Measurements from ENCODE around the gene SYF2.
A peak's percentile ranks its signal among the peaks of the same experiment; 100 is the strongest.
"Not testable (repeated sequence)": the region's sequence is repeated elsewhere in the genome, so short reads cannot be mapped to it uniquely, and the experiment has no call there.

SYF2 gene

DNA sequence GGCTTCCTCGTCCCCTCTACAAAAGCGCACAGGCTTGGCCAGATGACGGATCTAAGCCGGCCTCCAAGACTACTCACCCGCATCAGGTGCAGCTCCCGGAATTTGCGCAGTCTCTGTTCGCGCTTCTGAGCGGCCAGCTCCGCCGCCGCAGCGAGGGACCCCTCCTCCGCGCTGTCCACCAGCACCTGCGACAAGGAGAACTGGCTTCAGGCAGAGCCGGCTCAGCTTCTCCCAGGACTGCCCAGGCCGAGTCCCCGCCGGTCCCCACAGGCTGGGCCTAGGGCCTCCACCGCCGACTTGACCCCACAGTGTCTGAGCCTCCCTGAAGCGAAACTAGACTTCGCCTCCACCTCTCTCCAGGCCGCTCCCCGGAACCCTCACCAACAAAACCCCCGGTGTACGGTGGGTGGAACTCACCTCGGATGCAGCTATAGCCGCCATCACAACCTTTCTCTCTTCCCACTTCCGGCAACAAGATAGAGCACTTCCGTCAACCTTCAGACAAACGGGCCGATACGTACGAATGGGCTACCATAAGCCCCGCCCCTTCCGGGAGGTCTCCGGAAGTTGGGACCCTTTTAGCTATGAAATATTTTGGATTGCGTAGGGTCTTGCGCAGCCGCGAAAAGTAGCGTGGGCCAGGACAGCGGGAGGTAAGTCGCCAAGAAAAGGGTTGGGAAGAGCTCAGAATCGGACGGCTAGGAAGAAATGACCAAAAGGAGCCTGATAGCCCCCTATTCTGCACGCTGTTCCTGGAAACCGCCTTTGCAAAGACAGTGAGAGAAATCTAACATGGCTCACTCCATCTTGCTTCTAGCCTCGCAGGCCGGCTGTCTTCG is at the start of gene SYF2:
Gene SYF2 (minus strand): TSS at position 476 of the 839 bp plus-strand sequence. CDS start 35 bp downstream, at position 441.
- DNase-seq (ENCODE audit: low read depth): peak; percentile 88

DNA sequence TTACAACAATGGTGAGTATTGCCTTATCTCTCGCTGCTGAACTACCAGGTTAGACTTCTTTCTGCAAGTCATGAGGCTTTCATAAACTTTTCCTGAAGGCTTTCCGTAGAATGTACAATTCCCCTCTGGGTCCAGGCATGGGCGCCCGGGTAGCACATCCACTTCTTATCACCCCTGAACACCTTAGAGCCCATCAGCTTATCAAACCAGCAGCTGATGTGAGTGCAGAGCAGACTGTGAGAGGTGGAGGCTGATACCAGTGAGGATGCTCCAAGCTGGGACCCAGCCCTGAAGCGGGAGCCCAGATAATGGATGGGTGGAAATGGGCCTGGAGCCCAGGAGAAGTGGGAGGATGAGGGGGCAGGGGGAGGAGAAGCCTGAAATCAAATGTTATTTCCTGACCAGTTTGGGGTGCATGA is 47.4 kb upstream of the SYF2 start:
- DNase-seq (ENCODE audit: low read depth): not testable (repeated sequence)

GRCh38 chr1:25278790-25279189 is 46.5 kb upstream of the SYF2 start:
- DNase-seq (ENCODE audit: low read depth): not testable (repeated sequence)

DNA sequence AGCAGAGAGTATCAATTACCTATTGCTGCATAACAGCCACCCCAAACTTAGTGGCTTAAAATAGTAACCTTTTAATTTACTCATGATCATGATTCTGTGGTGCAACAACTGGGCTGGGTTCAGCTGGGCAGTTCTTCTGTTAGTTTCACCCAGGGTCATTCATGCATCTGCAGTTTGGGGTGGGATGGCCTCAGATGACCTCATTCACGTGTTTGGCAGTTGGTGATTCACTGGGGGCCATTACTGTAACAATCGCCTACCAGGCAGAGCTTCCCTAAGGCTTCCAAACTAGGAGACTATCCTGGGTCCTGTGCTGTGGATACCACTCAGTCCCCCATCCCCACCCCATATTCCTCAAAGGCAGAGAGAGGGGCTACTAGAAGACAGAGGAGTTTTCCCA is 46.1 kb upstream of the SYF2 start:
- DNase-seq (ENCODE audit: low read depth): not testable (repeated sequence)

DNA sequence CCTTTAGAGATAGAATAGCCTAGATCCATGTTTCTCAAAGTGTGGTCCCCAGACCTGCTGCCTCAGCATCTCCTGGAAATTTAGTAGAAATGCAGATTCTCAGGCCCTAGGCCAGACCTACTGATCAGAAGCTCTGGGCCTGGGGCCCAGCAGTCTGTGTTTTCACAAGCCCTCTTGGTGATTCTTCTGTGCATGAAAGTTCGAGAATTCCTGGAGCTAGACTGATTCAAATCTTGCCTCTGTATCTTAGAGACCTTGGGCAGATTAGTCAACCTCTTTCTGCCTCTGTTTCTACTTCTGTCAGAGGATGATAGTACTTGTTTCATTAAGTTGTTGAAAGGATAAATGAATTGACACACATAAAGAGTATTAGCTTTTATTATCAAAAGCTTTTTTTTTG is 45.0 kb upstream of the SYF2 start:
- not testable (repeated sequence) for DNase-seq (ENCODE audit: low read depth)

- DNase-seq (ENCODE audit: low read depth): not testable (repeated sequence)
These were observed 43.3 kb upstream of the SYF2 start for GRCh38 chr1:25275648-25276047.

DNA sequence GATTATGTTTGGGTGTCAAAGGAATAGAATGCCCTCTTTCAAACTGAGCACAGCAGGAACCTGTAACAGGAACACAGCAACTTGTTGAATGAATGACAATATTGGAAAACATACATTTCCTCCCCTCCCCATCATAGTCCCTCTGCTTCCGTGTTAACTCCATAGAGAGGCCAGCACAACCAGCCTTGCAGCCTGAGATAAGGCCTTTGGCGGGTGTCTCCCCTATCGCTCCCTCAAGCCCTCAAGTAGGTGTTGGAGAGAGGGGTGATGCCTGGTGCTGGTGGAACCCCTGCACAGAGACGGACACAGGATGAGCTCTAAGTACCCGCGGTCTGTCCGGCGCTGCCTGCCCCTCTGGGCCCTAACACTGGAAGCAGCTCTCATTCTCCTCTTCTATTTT is 39.9 kb upstream of the SYF2 start, which contains the start of gene RHD:
Gene RHD (plus strand): TSS at position 272 of the 400 bp plus-strand sequence. CDS start 39 bp downstream, at position 311.
- not testable (repeated sequence) for DNase-seq (ENCODE audit: low read depth)

DNA sequence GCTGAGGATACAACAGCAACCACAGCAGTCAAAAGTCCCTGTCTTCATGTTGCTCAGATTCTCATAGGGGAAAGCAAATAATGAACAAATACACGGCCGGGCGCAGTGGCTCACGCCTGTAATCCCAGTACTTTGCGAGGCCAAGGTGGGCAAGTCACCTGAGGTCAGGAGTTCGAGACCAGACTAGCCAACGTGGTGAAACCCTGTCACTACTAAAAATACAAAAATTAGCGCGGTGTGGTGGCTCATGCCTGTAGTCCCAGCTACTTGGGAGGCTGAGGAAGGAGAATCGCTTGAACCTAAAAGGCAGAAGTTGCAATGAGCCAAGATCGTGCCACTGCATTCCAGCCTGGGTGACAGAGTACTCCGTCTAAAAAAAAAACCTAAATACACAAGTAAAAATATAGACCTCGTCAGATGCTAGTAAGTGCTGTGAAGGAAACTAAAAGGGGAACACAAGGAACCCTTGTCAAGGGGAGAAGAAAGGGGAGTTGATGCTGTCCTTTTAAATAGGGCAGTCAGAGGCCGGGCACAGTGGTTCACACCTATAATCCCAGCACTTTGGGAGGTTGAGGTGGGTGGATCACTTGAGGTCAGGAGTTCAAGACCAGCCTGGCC is 36.0 kb upstream of the SYF2 start:
- DNase-seq (ENCODE audit: low read depth): not testable (repeated sequence)

- DNase-seq (ENCODE audit: low read depth): peak; percentile 50
These were observed 35.2 kb upstream of the SYF2 start for GRCh38 chr1:25267288-25268142.

GRCh38 chr1:25266554-25267287 is 34.4 kb upstream of the SYF2 start:
- not testable (repeated sequence) for DNase-seq (ENCODE audit: low read depth)

- not testable (repeated sequence) for DNase-seq (ENCODE audit: low read depth)
These were observed 28.0 kb upstream of the SYF2 start for GRCh38 chr1:25260336-25260735.

DNA sequence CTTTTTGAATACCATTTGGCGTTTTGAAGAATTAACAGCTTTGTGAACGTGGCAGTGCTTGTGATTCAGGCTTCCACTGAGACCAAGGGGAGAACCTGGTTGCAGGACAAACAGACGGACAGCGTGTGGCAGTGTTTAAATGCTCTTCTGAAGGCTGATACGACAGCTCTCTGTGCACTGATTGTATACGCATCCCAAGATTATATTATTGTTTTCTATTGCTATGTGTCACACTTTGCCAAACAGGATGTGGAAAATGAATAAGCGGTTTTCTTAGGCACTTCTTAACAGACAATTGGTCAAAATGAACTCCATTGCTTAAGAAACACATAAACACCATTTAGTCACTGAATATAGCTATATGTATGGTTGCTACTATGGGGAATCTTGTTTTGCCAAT is 27.5 kb upstream of the SYF2 start:
- peak; percentile 16 for DNase-seq (ENCODE audit: low read depth)

GRCh38 chr1:25257196-25257595 is 24.9 kb upstream of the SYF2 start:
- DNase-seq (ENCODE audit: low read depth): peak; percentile 25

GRCh38 chr1:25256578-25256965 is 24.3 kb upstream of the SYF2 start:
- DNase-seq (ENCODE audit: low read depth): no peak

- DNase-seq (ENCODE audit: low read depth): no peak
These were observed 23.6 kb upstream of the SYF2 start for GRCh38 chr1:25255706-25256577.

DNA sequence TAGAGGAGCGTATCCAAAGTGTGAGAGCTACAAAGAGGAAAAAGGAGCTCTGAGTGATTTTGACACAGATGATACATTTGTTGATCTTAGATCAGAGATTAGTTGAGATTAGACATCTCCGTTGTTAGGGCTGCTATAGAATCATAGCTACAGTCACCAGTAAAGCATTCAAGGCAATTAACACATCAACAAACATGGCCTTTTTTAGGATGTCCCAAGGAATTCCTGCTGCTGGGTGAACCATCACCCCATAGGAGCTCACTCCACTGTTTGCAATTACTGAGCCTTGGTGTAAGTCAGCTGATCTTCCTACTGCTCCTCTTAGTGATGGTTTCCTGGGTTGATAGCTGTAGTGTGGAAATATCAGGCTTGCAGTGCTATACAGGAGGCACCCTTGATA is 21.6 kb upstream of the SYF2 start:
- peak; percentile 17 for DNase-seq (ENCODE audit: low read depth)

DNA sequence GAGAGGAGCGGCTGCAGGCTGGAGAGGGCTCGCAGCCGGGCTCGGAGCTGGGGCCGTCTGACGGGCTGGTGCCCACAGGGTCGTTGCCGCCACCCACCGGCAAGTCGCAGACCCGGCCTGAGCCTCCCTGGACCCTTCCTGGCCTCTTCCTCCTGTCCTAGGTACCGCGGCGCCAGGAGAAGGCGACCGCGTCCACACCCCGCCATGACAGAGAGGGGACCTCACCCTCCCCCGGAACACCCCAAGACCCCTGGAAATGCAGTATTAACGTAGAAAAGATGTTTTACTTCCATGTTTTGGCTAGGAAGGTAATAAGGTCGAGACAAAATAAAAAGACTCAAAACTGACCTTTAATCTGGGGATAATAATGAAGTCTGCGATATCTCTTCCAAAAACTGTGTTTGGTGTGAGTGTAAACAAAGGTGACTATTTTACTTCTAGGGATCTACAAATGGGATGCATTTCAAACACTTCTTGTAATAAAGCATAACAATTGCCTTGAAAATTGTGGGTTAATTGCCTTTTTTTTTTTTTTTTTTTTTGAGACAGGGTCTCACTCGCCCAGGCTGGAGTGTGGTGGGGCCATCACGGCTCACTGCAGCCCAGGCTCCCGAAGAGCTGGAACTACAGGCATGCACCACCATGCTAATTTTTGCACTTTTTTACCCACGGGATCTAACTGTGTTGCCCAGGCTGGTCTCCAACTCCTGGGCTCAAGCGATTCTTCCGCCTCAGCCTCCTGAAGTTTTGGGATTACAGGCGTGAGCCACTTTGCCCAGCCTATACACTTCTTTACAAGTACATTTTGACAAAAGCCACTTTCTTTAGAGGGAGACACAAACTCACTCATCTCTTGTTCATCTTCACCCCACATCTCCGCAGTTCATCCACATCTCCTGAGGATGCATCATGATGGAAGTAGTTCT is 15.8 kb upstream of the SYF2 start:
- DNase-seq (ENCODE audit: low read depth): no peak

- peak; percentile 97 for DNase-seq (ENCODE audit: low read depth)
These were observed 14.9 kb upstream of the SYF2 start, which contains the start of gene RSRP1 for GRCh38 chr1:25247024-25247828. TSS of gene RSRP1 (minus strand) at chr1:25247454. CDS start at chr1:25246963, 491 bp downstream.

Measured in stromal cell of bone marrow (primary cell).